Measurements from ENCODE around the gene PIGT.

- TF ChIP-seq NR1H2 (CRISPR knock-in tag; IDR thresholded peaks at IDR 0.05), result no peak
- TF ChIP-seq MYBL2 (CRISPR knock-in tag; IDR thresholded peaks at IDR 0.05), result no peak
Measured at GRCh38 chr20:45374966-45375365, 41.0 kb upstream of the PIGT start.
